Fibroblast of the aortic adventitia (primary cell): ENCODE measurements around the gene TNS3. TPM values are rescaled to one million over a fixed set of nuclear protein-coding genes. Genes with fewer than 3 reads are reported as not detected.
A peak's percentile ranks its signal among the peaks of the same experiment; 100 is the strongest.

Experiments used
- DNase-seq: peaks from one replicate; pipeline ENCODE4 v3.0.0-alpha.2; 2010; ENCODE audit warnings: low read depth
- H3K4me3 ChIP-seq: 2 replicates; pipeline ENCODE4 v1.5.1; 2011; ENCODE audit warnings: low read depth, mild to moderate bottlenecking, control low read depth, low read length, moderate library complexity
- total RNA-seq: library from RNA; depleted of rRNA; stranded (reverse); fragments of >200 nt; gene quantifications from 2 replicates; pipeline ENCODE4 v1.2.3, GENCODE V29; 2012; ENCODE audit warnings: low replicate concordance
- TF ChIP-seq, protein P1 (sequence below): IDR thresholded peaks from 2 replicates; pipeline ENCODE4 v1.5.1; 2011; ENCODE audit warnings: mild to moderate bottlenecking, low read length, control low read depth, inconsistent platforms; ENCODE audit not compliant: insufficient read depth

Gene TNS3
- total RNA-seq, 1 donor: 28.3 TPM

DNA sequence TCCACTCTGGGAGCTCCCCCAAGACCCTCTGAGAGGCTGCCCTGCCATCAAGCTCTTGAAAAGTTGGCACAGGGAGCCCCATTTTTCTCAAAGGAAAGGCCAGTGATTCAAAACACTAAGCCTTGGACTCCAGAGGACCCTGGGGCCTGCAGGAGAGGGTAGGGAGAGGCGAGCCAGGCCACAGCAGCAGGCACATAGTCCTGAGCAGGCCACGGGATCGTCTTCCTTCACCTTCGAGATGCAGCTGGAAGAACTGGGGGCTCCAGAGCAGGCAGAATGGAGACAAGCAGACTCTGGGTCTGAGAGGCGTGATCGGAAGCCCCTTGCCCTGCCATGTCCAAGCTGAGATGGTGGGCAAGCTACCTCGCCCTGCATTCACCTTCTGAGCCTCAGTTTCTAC lies 13.9 kb downstream of the TNS3 start:
- TF ChIP-seq, protein P1, sequence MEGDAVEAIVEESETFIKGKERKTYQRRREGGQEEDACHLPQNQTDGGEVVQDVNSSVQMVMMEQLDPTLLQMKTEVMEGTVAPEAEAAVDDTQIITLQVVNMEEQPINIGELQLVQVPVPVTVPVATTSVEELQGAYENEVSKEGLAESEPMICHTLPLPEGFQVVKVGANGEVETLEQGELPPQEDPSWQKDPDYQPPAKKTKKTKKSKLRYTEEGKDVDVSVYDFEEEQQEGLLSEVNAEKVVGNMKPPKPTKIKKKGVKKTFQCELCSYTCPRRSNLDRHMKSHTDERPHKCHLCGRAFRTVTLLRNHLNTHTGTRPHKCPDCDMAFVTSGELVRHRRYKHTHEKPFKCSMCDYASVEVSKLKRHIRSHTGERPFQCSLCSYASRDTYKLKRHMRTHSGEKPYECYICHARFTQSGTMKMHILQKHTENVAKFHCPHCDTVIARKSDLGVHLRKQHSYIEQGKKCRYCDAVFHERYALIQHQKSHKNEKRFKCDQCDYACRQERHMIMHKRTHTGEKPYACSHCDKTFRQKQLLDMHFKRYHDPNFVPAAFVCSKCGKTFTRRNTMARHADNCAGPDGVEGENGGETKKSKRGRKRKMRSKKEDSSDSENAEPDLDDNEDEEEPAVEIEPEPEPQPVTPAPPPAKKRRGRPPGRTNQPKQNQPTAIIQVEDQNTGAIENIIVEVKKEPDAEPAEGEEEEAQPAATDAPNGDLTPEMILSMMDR: no peak
- DNase-seq: no peak
- H3K4me3 ChIP-seq: no peak overlapping the region

GRCh38 chr7:47565640-47566250 lies 16.2 kb downstream of the TNS3 start:
- DNase-seq: no peak

DNA sequence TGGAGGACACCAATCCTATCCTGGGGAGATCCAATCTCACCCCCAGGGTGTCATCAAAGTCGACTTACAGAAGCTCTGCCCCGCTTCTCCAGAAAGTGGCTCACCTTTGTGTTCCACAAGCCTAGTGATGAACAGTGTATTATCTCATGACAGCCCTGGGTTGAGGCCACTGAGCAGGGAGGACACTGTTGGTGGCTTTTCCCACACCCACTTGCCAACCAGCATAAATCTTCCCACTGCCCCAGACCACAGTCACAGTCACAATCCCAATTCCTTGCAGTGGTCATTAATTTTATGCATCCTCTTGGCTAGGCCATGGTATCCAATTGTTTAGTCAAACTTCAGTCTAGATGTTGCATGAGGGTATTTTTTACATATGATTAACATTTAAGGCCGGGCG lies 18.4 kb downstream of the TNS3 start:
- no peak for DNase-seq
- TF ChIP-seq, protein P1: no peak
- no peak overlapping the region for H3K4me3 ChIP-seq

More at GRCh38 chr7:47565640-47566250, 16.2 kb downstream of the TNS3 start:
- no peak overlapping the region for H3K4me3 ChIP-seq
- TF ChIP-seq, protein P1: no peak

DNA sequence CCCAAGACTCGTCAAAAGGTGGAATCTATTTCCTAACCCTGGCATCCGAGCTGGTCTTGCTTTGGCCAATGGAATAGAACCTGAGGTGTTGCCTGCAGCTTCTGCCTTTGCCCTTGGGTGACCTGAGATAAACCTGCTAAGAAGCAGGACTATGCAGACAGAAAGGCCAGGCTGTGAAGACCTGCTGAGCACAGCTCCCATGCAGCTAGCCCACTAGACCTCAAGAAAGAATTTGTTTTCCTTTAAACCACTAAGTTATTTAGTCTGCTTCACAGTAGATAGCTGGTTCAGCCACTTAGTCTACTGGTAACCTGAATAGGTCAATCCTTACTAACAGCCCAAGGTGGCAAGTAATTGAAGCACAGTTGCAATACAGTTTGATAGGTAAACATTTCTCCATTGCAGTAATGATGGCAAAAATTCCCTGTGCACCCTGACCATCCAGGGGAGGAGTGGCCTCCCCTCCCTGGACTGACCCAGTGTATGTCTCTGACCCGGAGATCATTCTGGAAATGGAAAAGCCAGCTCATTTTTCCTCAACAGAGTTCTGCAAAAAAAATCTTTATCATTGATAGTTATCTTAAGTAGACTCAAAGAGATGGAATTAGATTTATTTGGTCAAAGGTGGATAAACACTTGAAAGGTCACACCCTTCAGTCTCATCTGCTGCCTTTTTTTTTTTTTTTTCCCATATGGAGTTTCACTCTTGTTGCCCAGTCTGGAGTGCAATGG lies 20.0 kb downstream of the TNS3 start:
- DNase-seq: no peak
- no peak overlapping the region for H3K4me3 ChIP-seq
- TF ChIP-seq, protein P1: no peak

GRCh38 chr7:47559306-47560220 lies 22.3 kb downstream of the TNS3 start:
- TF ChIP-seq, protein P1: no peak
- no peak overlapping the region for H3K4me3 ChIP-seq
- no peak for DNase-seq

DNA sequence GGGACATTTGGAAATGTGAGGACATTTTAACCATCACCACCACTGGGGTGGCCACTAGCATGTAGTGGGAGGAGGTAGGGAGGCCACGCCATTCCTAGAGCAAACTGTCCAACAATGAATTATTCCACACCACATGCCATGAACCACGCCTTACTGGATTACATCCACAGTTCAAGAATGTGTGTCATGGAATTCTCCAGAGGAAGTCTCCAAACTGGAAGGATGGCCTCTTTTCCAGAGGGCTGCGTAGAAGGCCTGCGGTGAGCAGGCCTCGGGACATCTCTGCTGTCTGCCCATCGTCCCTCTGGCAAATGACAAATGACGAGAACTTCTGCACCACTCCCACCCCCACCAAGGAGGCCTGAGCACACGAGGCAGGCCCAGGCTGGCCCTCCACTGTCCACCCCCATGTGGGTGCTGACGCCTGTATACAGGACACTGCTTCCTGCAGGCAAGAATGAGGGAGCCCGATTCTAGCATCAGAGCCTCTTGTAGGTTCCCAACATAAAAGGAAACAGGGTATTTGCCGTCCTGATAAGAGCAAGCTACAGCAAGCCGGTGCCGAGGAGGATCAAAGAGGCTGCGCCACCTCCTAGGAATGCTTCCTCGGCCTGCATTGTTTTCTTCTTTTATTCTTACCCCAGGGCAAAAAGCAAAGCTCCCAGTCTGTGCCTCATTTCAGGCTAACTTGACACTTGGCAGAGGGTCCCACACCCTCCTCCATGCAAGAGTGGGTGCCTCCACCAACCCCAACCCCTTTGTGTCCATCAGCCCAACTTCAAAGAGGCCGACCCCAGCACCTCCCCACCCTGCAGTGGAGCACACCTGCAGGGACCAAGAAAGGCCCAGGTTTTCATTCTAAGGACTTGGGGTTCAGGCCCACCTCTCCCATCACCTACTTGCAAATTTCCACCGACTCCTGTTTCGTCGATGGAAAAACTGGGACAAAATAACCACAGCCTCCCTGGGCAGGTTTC lies 23.9 kb downstream of the TNS3 start:
- DNase-seq: peak; percentile 85
- TF ChIP-seq, protein P1: no peak

More for the DNA sequence above, 23.9 kb downstream of the TNS3 start:
- no peak overlapping the region for H3K4me3 ChIP-seq
